Measurements from ENCODE around the gene CALY.

Gene CALY

DNA sequence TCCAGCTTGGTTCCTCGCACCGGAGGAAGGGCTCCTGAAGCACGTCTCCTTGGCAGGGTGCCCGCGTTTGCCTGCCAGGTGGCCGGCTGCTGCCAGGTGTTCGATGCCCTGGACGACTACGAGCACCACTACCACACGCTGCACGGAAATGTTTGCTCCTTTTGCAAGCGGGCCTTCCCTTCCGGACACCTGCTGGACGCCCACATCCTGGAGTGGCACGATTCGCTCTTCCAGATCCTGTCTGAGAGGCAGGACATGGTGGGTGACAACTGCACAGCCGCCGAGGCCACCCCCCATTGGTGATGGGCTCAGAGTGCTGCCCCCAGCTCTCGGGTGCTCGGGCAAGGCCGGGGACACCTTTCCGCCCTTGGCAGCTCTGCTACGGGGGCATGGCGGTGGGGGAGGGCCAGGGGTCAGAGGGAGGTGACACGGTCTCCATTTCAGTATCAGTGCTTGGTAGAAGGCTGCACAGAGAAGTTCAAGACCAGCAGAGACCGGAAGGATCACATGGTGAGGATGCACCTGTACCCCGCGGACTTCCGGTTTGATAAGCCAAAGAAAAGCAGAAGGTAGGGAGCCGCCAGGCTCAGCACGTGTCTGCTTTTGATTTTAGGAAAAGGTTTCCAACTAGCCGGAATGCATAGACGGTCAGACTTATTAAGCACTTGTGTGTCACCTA is 26.8 kb downstream of the CALY start:
- no peak for DNase-seq

DNA sequence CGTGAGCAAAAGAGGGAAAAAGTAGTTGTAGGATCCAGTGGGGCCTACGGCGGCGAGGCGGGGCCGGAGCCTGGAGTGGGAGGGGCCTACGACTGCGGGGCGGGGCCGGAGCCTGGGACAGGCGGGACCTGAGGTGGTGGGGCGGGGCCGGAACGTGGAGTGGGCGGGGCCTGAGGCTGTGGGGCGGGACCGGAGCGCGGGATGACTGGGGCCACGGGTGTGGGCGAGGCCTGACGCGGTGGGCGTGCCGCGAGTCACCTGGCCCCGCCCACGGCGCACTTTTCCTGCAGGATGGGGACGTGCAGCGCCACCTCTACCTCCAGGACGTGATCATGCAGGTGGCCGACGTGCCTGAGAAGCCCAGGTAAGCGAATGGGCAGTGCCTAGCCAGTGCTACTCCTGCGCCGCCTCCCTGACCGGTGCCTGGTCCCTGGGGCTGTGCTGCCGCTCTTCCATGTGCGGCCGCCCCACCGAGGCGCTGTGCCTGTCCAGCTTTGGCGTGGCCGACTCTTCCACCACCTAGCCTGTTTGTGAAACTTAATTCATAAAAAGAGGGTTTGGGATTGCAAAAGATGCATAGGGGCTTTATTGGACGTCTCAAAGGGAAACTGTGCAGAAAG is 27.5 kb downstream of the CALY start:
- peak; percentile 87 to 96 (median 90) for DNase-seq

DNA sequence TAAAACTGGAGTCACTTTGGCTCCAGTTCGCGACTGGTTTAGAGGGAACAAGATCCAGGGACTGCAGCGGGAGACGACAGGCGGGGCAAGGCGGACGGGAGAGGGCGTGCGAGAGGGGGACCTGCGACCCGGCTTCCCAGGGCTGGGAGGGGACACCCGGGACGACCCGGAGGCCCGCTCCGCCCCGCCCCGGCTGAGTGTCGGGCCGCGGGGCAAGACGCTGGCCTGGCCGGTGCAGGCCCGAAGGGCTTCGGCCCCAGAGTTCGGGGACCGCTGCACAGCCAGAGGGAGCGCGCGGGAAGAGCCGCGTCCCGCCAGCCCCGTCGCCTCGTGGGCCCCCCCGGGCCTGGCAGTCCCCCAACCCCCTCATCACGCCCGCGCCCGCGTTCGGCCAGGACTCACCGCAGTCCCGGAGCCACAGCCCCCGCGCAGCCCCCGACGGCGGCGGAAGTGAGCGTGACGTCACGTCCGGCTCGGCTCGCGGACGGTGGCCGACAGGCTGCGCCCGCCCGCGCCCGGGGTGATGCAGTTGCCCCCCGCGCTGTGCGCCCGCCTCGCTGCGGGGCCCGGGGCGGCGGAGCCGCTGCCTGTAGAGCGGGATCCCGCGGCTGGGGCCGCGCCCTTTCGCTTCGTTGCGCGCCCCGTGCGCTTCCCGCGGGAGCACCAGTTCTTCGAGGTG is 28.1 kb downstream of the CALY start, which contains the start of the genes TUBGCP2 and ZNF511:
Gene TUBGCP2, minus strand, starts transcription at position 452 of the 679 bp plus-strand sequence. CDS start 5,931 bp downstream, outside the sequence.
Gene ZNF511, plus strand, starts transcription at position 494 of the 679 bp plus-strand sequence. Its CDS starts 30 bp downstream, at position 524.
- DNase-seq: peak; percentile 80 to 92 (median 85)

DNA sequence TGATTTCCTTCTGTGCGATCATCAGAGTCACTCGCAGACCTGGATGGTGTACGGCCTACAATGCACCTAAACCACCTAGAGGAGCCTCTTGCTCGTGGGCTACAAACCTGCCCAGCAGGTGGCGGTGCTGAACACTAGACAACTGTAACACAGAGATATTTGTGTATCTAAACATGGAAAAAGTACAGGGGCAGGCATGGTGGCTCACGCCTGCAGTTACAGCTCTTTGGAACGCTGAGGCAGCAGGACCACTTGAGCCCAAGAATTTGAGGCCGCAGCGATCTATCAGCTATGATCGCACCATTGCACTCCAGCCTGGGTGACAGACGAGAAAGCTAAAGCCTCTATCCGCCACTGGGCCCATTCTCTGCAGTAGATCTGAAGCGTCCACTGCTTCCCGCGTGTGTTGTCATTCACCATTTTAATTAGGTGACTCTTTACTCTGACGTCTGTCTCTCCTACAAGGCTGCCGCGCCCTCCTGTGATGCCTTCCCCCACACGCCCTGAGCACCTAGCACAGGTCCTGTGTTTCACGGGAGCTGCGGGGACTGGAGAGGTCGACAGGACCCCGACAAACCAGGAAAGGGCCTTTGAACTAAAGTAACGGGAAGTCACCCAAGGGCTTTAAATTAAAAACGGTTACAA is 28.8 kb downstream of the CALY start:
- DNase-seq: peak; percentile 63 to 89 (median 81)

DNA sequence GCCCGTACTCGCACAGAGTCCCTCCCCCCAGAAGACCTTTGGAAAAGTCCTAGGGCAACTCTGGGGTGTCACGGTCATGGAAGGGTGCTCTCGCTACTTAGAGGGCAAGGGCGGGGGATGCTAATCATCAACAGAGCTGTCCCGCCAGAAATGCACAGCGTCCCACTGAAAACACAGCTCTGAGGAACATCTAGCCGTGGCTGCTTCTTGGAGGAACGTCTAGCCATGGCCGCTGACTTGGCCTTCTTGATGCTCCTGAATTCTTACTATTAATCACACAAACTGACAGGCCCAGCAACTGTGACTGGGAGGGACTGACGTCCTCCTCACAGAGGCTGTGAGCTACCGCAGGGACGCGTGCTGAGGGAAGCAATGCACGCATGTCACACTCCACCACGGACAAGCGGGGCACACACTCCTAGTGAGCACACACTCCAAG is 29.7 kb downstream of the CALY start:
- no peak for DNase-seq

DNA sequence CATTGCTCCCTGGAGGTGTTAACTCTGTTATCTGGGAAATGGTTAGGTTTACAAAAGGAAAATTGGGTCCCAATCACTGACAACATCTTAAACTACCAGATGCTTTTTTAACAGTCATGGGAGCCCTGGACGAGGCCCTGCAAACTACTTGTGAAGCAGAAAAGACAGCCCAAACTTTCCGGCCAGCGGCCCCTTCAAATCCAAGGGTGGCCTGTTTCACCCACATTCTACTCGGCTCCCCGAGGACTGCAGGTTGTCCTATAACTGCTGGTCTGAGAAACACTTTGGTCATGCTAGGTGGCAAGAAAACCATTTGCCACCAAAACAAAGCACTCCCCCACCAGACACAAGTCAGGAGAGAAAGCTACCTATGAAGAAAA is 30.6 kb downstream of the CALY start:
- DNase-seq: no peak

DNA sequence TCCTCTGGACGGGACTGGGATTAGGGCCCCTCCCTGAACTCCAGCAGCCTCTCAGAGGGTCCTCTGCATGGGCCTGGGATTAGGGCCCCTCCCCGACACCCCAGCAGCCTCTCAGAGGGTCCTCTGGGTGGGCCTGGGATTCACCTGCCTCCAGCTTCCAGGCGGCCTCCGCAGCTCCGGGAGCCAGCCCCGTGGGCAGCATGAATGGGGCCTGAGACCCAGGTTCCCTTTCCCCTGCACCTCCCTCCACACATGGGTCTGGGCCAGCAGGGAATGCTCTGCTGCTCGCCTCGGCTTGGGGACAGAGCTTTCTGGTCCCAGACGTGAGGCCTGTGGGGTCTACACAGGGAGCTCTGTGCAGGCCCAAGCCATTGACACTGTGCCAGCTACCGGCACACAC is 33.5 kb downstream of the CALY start:
- no peak for DNase-seq

DNA sequence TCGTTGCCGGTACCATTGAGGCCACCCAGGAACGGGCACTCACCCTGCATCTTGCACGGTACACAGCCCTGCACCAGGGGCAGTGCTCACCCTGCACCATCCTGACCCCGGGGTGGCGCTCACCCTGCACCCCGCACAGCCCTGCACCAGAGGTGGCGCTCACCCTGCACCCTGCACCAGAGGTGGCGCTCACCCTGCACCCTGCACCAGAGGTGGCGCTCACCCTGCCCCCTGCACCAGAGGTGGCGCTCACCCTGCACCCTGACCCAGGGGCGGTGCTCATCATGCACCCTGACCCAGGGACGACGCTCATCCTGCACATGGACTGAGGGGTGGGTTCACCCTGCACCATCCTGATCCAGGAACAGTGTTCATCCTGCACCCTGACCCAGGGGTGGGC is 34.5 kb downstream of the CALY start:
- no peak for DNase-seq

DNA sequence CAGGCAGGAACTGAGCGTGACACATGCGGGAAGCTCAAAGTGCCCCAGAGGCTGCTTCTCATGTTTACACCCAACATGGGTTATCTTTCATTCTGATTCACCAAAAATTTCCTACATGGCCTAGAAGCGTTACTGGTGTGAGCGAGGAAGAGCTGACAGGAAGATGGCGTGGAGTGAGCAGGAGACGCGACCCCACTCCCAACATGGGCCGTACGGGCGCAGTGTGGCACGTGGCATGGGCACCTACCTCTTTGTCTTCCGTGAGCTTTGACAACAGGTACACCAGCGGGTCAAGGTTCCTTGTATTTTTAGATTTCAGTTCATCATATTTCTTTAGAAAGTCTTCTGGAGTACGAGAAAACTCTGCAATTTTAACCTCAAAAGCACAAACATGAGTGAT is 37.0 kb downstream of the CALY start:
- no peak for DNase-seq

DNA sequence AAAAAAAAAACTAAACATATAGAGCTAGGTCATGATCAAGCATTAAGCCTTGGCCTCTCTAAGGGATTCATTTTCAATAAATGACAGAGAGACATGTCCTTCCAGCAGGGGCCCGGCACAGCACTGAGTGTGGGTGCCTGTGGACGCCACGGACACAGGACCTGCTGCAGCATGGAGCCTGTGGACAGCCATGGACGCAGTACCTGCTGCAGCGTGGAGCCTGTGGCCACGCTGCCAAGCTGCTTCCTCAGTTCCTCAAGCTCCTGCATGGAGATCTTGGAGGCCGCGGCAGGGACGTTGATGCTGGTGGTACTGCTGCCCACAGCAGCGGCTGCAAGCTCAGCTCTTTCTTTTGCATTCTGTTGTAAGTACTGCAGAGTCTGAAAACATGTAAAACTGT is 37.5 kb downstream of the CALY start:
- DNase-seq: no peak

DNA sequence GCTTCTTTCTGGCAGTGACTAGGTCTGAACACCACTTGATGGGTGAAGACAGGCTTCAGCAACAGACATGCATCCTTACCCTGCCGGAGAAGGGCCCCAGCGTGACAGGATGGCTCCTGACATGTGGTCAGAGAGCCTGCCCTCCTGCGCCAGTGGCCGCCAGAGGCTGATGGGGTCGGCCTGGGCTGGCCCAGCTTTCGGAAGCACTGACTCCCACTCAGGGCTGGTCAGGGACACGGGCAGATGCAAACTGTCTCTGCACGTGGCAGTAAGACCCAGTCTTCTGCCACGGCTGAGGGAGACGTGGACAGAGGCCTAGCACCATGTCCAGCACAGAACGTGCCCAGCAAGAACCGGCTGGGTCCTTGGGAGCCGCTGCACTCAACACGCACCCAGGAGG is 38.2 kb downstream of the CALY start:
- no peak for DNase-seq

DNA sequence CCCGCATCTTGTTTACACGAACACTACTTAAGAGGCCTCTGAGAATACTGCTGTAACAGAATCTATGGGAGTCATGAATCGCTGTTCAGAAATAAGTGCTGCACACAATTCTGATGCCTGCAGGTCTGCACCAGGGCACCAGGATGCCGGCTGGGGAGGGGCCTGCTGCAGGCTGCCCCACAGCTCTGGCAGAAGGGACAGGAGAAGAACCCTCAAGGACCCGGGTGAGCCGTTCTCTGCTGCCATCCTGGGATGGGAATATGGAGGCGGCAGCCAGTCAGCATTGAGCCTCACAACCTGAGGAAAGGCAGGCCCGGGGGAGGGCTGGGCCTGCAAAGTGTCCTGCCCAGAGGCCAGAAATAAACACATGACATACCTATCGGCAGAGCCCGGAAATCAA is 39.2 kb downstream of the CALY start:
- no peak for DNase-seq

DNA sequence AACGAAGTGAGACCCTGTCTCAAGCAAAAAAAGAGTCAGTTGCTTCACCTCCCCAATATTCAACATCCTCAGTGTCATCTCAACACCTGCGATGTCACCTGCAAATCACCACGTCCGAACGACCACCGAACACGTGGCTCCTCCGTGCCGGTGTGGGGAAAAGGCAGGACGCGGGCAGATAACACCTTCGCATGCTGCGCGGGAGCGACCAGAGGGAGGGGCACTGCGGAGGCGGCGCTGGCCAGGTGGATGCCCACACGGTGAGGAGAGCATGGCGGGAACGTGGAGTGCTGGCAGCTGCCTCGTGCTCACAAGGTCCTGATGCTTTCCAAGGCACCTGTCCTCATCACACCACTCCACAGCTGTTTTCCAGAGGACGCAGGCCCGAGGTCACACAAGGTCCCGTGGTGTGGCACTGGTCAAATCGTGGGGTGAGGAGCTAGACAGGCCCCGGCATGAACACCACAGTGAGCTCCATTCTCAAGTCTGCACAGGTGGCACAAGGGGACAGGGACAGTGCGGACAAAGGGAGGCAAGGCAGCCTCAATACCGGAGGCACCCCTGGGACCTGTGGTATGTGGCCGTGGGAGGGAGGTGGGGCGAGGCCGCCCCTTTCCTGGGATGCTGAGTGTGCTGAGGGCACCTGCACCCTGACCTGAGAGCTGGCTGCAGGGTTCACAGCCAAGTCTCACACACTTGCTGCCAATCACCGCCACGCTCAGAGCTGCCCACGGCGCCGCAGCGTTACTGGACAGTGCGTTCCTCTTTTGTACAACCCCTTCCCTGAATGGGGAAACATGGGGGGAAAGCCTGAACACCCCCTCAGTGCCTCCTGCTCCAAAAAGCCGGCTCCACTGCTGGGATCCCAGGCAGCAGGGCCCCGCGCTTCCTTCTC is 41.0 kb downstream of the CALY start:
- DNase-seq: no peak

DNA sequence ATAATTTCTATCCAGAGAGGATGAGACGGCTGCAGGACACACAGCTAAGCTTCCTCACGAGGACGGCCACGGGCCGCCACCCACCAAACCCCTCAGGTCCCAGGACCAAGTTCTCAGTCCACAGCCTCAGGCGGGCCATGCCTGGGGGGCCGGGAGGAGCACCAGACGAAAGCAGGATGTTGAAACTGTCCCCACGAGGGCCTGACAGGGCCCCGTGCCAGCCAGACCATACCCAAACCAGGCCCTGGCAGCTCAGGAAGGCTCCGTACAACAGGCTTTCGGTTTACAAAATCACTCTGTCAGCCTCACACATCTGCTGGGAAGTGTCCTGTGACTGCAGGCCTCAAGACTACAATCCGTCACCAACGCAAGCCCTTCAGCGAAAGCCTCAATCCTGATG is 42.5 kb downstream of the CALY start:
- no peak for DNase-seq

DNA sequence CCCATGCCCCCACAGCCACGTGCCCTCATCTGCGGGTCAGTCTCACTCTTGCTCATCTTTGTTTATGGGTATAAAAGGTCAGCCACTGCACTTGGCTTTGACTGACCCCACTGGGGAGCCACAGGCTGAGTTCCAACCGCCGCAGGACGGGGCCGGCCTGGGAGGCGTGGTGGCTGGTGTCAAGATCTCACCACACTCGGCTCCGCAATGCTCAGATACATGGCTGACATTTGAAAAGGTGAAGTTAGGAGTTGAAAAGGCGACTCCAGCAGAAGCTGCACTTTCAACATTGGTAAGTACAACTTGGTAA is 42.9 kb downstream of the CALY start:
- no peak for DNase-seq

DNA sequence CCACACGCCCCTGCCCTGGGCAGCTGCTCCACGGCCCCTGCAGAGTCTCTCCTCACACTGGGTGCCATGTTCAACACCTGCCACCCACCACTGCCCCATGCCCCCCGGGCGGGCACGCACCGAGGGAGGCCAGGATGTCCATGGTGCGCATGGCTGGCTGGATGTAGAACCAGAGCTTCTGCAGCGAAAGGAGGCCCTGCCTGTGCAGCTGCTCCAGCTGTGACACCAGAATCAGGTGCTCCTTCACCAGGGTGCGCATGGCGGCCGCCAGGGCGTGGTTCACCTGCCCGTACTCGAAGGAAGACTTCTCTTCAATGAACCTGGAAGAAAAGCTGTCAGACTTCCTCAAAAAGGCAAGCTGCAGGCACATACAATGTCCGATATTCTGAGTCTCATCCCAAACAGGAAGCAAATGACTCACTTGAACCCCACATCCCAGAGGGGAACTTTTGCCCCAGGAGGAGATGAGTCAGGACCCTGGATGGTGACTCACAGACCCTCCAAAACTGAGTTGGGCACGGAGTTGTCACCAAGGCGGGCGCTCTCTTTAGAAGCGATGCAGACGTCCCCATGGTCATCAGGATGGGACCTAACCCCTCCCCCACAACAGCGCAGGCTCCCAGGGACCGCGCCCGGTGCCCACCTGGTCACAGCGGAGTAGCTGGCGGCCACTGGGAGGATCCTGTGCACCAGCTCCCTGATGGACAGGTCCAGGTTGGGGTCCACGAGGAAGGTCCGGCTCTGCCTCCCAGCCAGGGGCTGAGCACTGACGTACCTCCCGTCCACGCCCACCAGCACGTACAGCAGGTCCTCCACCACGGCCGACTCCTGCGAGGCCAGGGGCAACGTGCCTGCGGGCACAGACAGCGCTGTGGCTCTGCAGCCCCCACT is 43.5 kb downstream of the CALY start:
- no peak for DNase-seq

DNA sequence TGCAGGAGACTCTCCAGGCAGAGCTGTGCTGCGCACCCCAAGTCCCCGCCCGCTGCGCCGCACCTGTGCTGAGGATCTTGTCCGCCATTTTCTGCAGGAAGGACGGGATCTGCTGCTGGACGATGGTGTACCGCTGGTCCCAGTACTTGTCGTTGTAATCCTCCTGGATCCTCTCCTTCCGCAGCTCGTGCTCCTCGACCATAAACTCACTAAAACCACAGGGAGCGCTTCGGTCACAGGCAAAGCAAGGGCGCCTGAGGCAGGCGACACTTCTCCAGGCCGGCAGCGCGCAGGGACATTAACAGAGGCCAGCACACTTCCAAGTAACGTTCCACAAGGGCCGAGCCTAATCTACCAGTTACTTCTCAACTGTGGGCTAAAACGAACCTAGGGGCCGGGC is 46.9 kb downstream of the CALY start:
- DNase-seq: no peak

DNA sequence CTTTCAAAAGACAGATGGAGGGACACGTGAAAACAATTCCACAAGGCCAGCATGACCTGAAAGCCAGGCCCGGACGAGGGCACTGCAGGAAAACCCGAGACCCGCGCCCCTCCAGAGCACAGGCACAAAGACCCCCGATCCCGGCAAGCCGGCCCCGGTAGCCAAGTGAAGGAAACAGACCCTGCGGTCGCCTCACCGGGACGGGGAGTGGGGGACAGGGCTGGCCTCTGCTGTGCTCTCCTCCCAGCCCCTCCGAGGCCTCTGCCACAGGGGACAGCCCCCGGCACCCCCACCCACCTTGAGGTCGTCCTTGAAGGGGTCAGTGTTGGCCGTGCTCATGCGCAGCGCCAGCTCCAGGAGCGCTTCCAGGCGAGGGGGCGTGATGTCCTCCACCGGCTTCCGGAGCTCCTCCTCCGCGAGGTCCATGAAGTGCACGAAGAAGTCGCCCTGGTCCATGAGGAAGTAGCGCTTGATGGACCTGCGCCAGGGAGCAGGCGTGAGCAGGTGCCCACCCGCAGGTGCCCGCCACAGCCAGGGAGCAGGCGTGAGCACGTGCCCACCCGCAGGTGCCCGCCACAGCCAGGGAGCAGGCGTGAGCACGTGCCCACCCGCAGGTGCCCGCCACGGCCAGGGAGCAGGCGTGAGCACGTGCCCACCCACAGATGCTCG is 48.7 kb downstream of the CALY start:
- no peak for DNase-seq

DNA sequence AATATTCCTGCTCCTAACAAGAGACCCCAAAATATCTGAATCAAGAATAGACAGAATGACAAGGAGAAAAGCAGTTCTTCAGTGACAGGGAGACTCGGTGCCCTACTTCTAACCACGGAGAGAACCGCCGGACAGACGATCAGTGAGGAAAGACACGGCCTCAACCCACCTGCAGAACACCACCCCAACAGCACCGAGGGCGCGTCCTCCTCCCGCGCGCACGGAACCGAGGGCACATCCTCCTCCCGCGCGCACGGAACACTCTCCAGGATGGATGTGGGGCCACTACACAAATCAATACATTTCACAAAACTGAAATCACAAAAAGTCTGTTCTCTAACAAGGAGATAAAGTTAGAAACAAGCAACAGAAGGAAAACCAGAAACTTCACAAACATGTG is 50.3 kb downstream of the CALY start:
- DNase-seq: no peak

DNA sequence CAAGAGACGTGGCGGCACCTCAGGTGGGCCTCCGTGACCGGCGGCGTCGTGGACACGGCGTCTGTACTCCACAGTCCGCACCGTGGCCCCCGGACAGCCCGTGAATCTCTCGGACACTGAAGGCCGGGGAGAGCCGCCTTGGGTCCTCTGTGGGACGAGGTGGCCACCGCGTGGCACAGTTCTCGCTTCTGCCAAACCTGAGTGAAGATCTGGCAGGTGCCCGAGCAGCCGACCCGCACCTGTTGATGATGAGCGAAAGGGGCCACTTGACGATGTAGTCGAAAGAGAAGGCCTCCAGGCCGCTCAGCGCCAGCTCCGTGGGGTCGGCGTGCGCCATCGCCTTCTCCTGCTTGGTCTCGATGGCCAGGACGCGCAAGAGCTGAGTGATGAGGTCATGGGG is 51.5 kb downstream of the CALY start:
- no peak for DNase-seq

DNA sequence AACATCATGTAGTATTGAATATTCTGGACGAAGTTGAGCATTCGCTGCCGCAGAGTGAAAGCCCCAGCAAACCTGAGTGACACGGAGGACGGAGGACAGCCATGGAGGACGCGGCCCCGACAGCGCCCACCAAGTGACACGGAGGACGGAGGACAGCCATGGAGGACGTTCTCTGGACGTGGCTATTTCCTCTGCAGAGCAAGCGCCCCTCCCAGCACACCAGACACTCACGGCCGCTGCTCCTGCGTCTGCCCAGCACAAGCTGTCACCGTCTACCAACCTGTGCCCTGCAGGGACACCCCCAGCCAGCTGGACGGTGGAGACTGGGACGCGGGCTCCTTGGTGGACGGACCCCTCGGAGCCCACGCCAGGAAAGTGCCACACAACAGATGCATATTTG is 52.8 kb downstream of the CALY start:
- DNase-seq: no peak

Measured in T-helper 2 cell (primary cell).